SJSA1 (cell line): ENCODE results near the gene CTSO. TPM values are rescaled to one million over a fixed set of nuclear protein-coding genes. Genes with fewer than 3 reads are reported as not detected.

ENCODE experiments used
- DNase-seq, 2 experiments: peaks; one replicate each; pipeline ENCODE4 v3.0.0-alpha.2; 2015 to 2020; ENCODE audit warnings: low spot score in 2 of 2, low read depth in 1 of 2
- H3K27ac ChIP-seq: fragments of 250-450 bp; sonication (Bioruptor Pico); 2 replicates; pipeline ENCODE4 v1.5.1; 2020; ENCODE audit warnings: mild to moderate bottlenecking, moderate library complexity
- H3K27me3 ChIP-seq: fragments of 250-450 bp; sonication (Bioruptor Pico); replicated peaks from 2 replicates; pipeline ENCODE4 v1.5.1; 2020; ENCODE audit warnings: mild to moderate bottlenecking, moderate library complexity
- H3K36me3 ChIP-seq: fragments of 250-450 bp; sonication (Bioruptor Pico); 2 replicates; pipeline ENCODE4 v1.5.1; 2020; ENCODE audit warnings: mild to moderate bottlenecking
- H3K4me1 ChIP-seq: fragments of 250-450 bp; sonication (Bioruptor Pico); replicated peaks from 2 replicates; pipeline ENCODE4 v1.6.1; 2021; ENCODE audit warnings: mild to moderate bottlenecking
- H3K4me3 ChIP-seq: fragments of 250-450 bp; sonication (Bioruptor Pico); 2 replicates; pipeline ENCODE4 v1.5.1; 2020; ENCODE audit warnings: mild to moderate bottlenecking
- H3K9me3 ChIP-seq: fragments of 250-450 bp; sonication (Bioruptor Pico); replicated peaks from 2 replicates; pipeline ENCODE4 v1.5.1; 2020; ENCODE audit warnings: mild to moderate bottlenecking
- total RNA-seq: library from RNA; depleted of rRNA; stranded (reverse); fragments of >200 nt; shearing (Covaris generic); gene quantifications from 2 replicates; pipeline ENCODE4 v1.2.3, GENCODE V29; 2014

The CTSO gene
- total RNA-seq, 1 experiment from 2014 or later, result 10.7 TPM

DNA sequence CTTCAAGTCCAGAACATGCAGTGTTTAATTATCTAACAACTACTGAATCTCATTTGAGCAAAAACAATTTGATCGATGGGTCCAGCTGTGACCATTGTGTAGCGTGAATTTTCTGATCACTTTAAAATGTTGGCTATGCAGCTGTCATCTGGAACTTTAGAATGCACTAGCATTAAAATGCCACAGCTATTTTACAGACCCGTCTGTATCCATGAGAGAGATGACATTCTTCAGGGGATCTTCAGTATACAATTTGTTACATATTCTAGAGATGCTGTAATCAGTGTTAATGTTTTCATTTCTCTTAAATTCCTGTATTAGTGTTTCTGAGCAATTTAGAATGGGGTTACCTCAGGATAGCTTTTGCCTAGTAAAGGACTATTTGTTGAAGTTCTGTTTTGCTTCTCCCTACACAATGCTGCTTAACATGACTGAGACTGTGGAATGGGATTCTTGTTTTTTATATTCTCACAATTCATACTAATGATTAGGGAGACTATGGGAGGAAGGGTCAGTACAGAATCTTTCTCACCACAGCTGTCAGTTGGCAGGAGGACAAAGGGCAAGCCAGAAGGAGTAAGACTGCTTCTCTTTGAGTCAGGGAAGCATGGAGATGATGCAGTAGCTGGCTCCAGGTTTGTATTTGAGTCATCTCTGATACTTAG is 13.2 kb upstream of the CTSO start:
- Histone ChIP-seq H3K4me3 (no peak overlapping the region), H3K9me3 (no peaks in the 10 kb centered on the region), H3K36me3 (no peaks in the 10 kb centered on the region), H3K27ac (no peak overlapping the region), H3K4me1 (peaks cover 3% of the 10 kb centered on the region; the same call in 1 of the 2 replicates), H3K27me3 (no peaks in the 10 kb centered on the region)
- peak in 1 of 2 experiments; percentile 12 for DNase-seq

- DNase-seq, result no peak
- no peaks in the 10 kb centered on the region for H3K36me3 ChIP-seq
- no peak overlapping the region for H3K4me3 ChIP-seq
- no peaks in the 10 kb centered on the region for H3K27me3 ChIP-seq
- peaks cover 3% of the 10 kb centered on the region; the same call in 1 of the 2 replicates for H3K4me1 ChIP-seq
- H3K9me3 ChIP-seq, result no peaks in the 10 kb centered on the region
- H3K27ac ChIP-seq, result no peak overlapping the region
These were observed 12.5 kb upstream of the CTSO start for GRCh38 chr4:155966171-155966570.

- Histone ChIP-seq H3K27me3 (no peaks in the 10 kb centered on the region), H3K36me3 (no peaks in the 10 kb centered on the region), H3K27ac (no peak overlapping the region), H3K4me3 (no peak overlapping the region), H3K4me1 (peaks cover 3% of the 10 kb centered on the region; the same call in 1 of the 2 replicates), H3K9me3 (no peaks in the 10 kb centered on the region)
- DNase-seq, result no peak
These were observed 10.6 kb upstream of the CTSO start for GRCh38 chr4:155964016-155964891.

DNA sequence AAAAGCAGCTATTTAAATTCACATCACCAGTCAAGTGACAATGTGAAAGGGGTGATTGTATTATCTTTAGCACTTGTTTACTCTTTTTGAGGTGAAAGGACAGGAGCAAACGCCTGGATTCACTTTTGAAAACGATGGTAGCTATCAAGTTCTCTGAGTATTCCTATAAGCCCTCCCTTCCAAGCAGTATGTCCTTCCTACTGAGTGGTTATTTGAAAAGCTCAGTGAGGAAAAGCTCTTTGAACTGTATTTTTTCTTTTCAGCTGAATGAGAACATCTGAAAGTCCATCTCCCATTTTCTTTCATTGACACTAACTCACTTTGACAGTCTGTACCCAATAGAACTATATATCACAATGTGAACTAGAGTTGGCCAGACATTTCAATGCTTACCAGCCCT is 9.1 kb upstream of the CTSO start:
- peaks cover 3% of the 10 kb centered on the region; the same call in 1 of the 2 replicates for H3K4me1 ChIP-seq
- H3K27me3 ChIP-seq, result no peaks in the 10 kb centered on the region
- H3K4me3 ChIP-seq, result no peak overlapping the region
- H3K36me3 ChIP-seq, result no peaks in the 10 kb centered on the region
- no peak overlapping the region for H3K27ac ChIP-seq
- DNase-seq, result no peak
- no peaks in the 10 kb centered on the region for H3K9me3 ChIP-seq

GRCh38 chr4:155961575-155961974 is 7.9 kb upstream of the CTSO start:
- no peak for DNase-seq
- no peaks in the 10 kb centered on the region for H3K9me3 ChIP-seq
- H3K27ac ChIP-seq, result no peak overlapping the region
- H3K36me3 ChIP-seq, result no peaks in the 10 kb centered on the region
- no peaks in the 10 kb centered on the region for H3K27me3 ChIP-seq
- no peaks in the 10 kb centered on the region; the same call in 1 of the 2 replicates for H3K4me1 ChIP-seq
- H3K4me3 ChIP-seq, result no peak overlapping the region

DNA sequence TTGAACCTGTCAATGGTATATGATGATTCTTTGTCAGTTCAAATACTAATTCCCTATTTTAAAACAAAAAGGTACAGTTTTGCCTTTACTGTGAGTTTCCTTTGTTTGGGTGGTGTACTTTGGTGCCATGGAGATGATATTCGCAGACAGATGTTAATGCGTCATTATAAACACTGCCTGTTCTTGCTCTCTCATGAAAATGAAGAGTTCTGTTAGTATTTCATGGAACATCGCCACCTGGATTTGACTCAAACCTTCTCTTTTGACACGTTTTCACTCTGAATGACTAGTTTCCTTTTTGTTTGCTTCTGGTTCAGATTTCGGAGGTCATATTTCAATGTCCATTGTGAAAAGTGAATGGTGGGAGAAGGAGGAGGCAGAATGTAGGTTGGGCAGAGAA is 6.9 kb upstream of the CTSO start:
- Histone ChIP-seq H3K36me3 (no peaks in the 10 kb centered on the region), H3K9me3 (no peaks in the 10 kb centered on the region), H3K27ac (no peak overlapping the region), H3K27me3 (no peaks in the 10 kb centered on the region), H3K4me3 (no peak overlapping the region), H3K4me1 (no peaks in the 10 kb centered on the region)
- no peak for DNase-seq

- H3K36me3 ChIP-seq, result no peaks in the 10 kb centered on the region
- H3K9me3 ChIP-seq, result no peaks in the 10 kb centered on the region
- H3K27ac ChIP-seq, result no peak overlapping the region
- H3K4me3 ChIP-seq, result no peak overlapping the region
- no peaks in the 10 kb centered on the region for H3K4me1 ChIP-seq
- no peak for DNase-seq
- H3K27me3 ChIP-seq, result no peaks in the 10 kb centered on the region
These were observed 5.8 kb upstream of the CTSO start for GRCh38 chr4:155959417-155959816.

- peaks cover 3% of the 10 kb centered on the region for H3K36me3 ChIP-seq
- H3K9me3 ChIP-seq, result no peaks in the 10 kb centered on the region
- no peak overlapping the region for H3K4me3 ChIP-seq
- peaks cover 11% of the 10 kb centered on the region for H3K4me1 ChIP-seq
- no peak overlapping the region for H3K27ac ChIP-seq
- no peaks in the 10 kb centered on the region for H3K27me3 ChIP-seq
- DNase-seq, result no peak
These were observed 2.8 kb upstream of the CTSO start for GRCh38 chr4:155956461-155956860.

DNA sequence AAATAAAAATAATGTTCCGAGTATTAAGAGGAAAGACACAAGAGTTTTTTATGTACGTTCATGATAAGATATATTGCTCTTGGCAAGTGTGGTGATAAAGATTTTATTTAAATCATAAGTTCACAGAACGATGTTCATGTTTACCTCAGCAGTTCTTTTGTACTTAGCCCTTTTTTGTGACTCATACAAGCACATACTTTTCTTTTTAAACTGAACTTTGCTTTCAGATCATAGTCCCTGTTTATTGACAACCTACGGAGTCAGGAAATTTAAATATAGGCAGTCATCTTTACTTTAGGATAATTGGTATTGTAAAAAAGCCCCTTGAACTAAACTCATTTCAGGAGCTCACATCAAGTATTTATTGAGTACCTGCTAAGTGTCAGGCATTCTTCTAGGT is 1.3 kb upstream of the CTSO start:
- peaks cover 3% of the 10 kb centered on the region for H3K36me3 ChIP-seq
- no peak overlapping the region for H3K27ac ChIP-seq
- H3K4me1 ChIP-seq, result peaks cover 11% of the 10 kb centered on the region
- no peaks in the 10 kb centered on the region for H3K9me3 ChIP-seq
- H3K27me3 ChIP-seq, result no peaks in the 10 kb centered on the region
- DNase-seq, result no peak
- H3K4me3 ChIP-seq, result no peak overlapping the region

- DNase-seq, result no peak
- Histone ChIP-seq H3K4me1 (peaks cover 11% of the 10 kb centered on the region), H3K4me3 (peak overlapping the region; percentile 94), H3K36me3 (peaks cover 3% of the 10 kb centered on the region), H3K9me3 (no peaks in the 10 kb centered on the region), H3K27me3 (no peaks in the 10 kb centered on the region), H3K27ac (peak overlapping the region; percentile 99)
These were observed 536 bp upstream of the CTSO start for GRCh38 chr4:155954118-155954685.

DNA sequence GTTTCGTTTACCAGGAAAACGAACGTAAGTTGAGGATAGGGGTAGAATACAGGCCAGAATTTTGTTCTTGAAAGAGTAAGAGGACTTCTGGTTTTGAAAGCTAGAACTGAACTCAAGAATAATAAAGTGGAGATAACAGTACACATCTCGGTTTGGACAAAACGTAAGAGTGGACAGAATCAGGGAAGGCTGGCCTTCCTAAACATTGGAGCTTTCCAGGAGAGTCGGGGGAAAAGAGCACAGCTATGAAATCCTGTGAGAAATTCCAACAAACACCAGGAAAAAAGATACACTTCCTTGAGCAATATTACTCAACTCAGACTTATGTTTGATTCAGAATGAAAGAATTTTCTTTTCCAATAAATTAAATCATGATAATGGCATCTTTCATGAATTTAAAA is 1.2 kb downstream of the CTSO start:
- peak in 1 of 2 experiments; percentile 10 for DNase-seq
- Histone ChIP-seq H3K27ac (peak overlapping the region; percentile 30; the same call in 1 of the 2 replicates), H3K4me1 (peaks cover 11% of the 10 kb centered on the region), H3K27me3 (no peaks in the 10 kb centered on the region), H3K36me3 (peaks cover 3% of the 10 kb centered on the region), H3K9me3 (no peaks in the 10 kb centered on the region), H3K4me3 (no peak overlapping the region)

GRCh38 chr4:155950461-155950860 is 3.2 kb downstream of the CTSO start:
- DNase-seq, result no peak
- Histone ChIP-seq H3K4me1 (peaks cover 11% of the 10 kb centered on the region), H3K9me3 (no peaks in the 10 kb centered on the region), H3K36me3 (peaks cover 3% of the 10 kb centered on the region), H3K27me3 (no peaks in the 10 kb centered on the region), H3K27ac (no peak overlapping the region), H3K4me3 (no peak overlapping the region)

DNA sequence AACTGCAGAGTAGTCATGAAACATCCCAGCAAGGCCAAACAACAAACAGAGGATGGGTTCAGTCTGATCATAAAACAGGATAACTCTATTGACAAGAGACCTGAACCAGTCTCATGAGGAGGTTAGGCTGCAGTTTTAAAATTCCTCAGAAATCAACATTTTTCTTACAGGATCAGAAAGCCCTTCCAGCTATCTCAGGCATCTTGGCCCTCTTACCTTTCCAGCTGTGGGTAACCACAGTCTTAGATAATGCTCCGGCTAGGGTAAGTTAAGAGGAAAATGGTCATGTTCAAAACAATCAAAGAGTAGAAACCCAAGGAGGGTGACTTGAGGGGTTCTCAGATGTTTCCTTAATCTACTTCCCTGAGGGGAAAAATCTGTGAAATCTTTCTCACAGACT is 5.1 kb downstream of the CTSO start:
- no peaks in the 10 kb centered on the region for H3K27me3 ChIP-seq
- H3K36me3 ChIP-seq, result peaks cover 1% of the 10 kb centered on the region
- peaks cover 5% of the 10 kb centered on the region for H3K4me1 ChIP-seq
- no peak for DNase-seq
- no peak overlapping the region for H3K27ac ChIP-seq
- H3K9me3 ChIP-seq, result no peaks in the 10 kb centered on the region
- H3K4me3 ChIP-seq, result no peak overlapping the region

GRCh38 chr4:155946486-155946885 is 7.2 kb downstream of the CTSO start:
- H3K4me3 ChIP-seq, result no peak overlapping the region
- no peaks in the 10 kb centered on the region for H3K9me3 ChIP-seq
- no peak overlapping the region for H3K27ac ChIP-seq
- H3K4me1 ChIP-seq, result no peaks in the 10 kb centered on the region
- DNase-seq, result no peak
- no peaks in the 10 kb centered on the region for H3K36me3 ChIP-seq
- H3K27me3 ChIP-seq, result no peaks in the 10 kb centered on the region
